Endothelial cell of umbilical vein (primary cell): Measurements from ENCODE around the gene CCDC9B. TPM values are rescaled to one million over a fixed set of nuclear protein-coding genes. Genes with fewer than 3 reads are reported as not detected.

Experiments
- BruUV-seq: library from RNA; stranded (reverse); fragments of 400-500 nt; replicated peaks from 2 replicates; lab custom pipeline; 2021; lab: Mats Ljungman, UMichigan
- CTCF ChIA-PET: fragments of 300-600, 350-600 bp; sonication (Branson Sonifier 250); formaldehyde crosslinking; loops from one replicate; lab custom pipeline; 2021; ENCODE audit warnings: antibody characterized with exemption, inconsistent platforms; lab: Charles Lee
- POLR2A ChIA-PET: fragments of 300-600, 350-600 bp; sonication (Branson Sonifier 250); formaldehyde crosslinking; loops from one replicate; lab custom pipeline; 2021; ENCODE audit warnings: antibody characterized with exemption, inconsistent platforms; lab: Charles Lee
- DNase-seq: peaks from one replicate; pipeline ENCODE4 v3.0.0-alpha.2; 2011; ENCODE audit warnings: low read depth, low spot score
- FAIRE-seq: peaks from 2 replicates; lab custom pipeline; 2011; peaks lifted over from hg19 to GRCh38; lab: Jason Lieb, UNC
- H2AFZ ChIP-seq: 2 replicates; pipeline ENCODE4 v1.6.0; 2012; ENCODE audit warnings: low read depth, low read length, control low read depth, inconsistent platforms
- H3K27ac ChIP-seq: 2 replicates; pipeline ENCODE4 v1.5.1; 2011; ENCODE audit warnings: low read depth, mild to moderate bottlenecking, control low read depth, low read length, moderate library complexity; ENCODE audit not compliant: insufficient read depth
- H3K27me3 ChIP-seq, 2 experiments: 2 replicates each; pipeline versions ENCODE4 v1.6.0 to v1.6.1; 2011; ENCODE audit warnings: low read length in 2 of 2, mixed read lengths in 1 of 2; ENCODE audit not compliant: control insufficient read depth in 2 of 2, insufficient read depth in 2 of 2
- H3K36me3 ChIP-seq, 2 experiments: 2 replicates in 1 of 2; 3 replicates in 1 of 2; pipeline ENCODE4 v1.5.1; 2011; ENCODE audit warnings: low read length in 2 of 2, mild to moderate bottlenecking in 1 of 2, moderate library complexity in 1 of 2; ENCODE audit not compliant: control insufficient read depth in 2 of 2, insufficient read depth in 2 of 2; ENCODE audit errors: extremely low read depth in 1 of 2
- H3K4me1 ChIP-seq: 3 replicates; pipeline ENCODE4 v1.5.1; 2011; ENCODE audit warnings: mild to moderate bottlenecking, low read length; ENCODE audit not compliant: control insufficient read depth, insufficient read depth; ENCODE audit errors: extremely low read depth
- H3K4me2 ChIP-seq: 2 replicates; pipeline ENCODE4 v1.6.1; 2011; ENCODE audit warnings: low read length, control low read depth, mixed read lengths; ENCODE audit not compliant: insufficient read depth
- H3K4me3 ChIP-seq, 3 experiments: fragments of 200-600 bp in 1 of 3; sonication (generic), shearing (Covaris generic) in 1 of 3; replicated peaks in 1 of 3; 2 replicates each; pipeline ENCODE4 v1.5.1; 2011 to 2016; ENCODE audit warnings: control low read depth in 3 of 3, low read length in 3 of 3, mild to moderate bottlenecking in 2 of 3, inconsistent platforms in 1 of 3, low read depth in 1 of 3, moderate library complexity in 1 of 3; ENCODE audit not compliant: insufficient read depth in 1 of 3
- H3K79me2 ChIP-seq: 2 replicates; pipeline ENCODE4 v1.6.0; 2012; ENCODE audit warnings: low read length, inconsistent platforms; ENCODE audit not compliant: control insufficient read depth, insufficient read depth
- H3K9ac ChIP-seq: replicated peaks from 2 replicates; pipeline ENCODE3; 2011; ENCODE audit warnings: low read length, control low read depth; ENCODE audit not compliant: insufficient read depth; ENCODE audit errors: extremely low read depth
- H3K9me1 ChIP-seq: replicated peaks from 3 replicates; pipeline ENCODE4 v1.6.0; 2011; ENCODE audit warnings: mild to moderate bottlenecking, low read length; ENCODE audit not compliant: control insufficient read depth, insufficient read depth; ENCODE audit errors: extremely low read depth
- H3K9me3 ChIP-seq: replicated peaks from 2 replicates; pipeline ENCODE4 v1.5.1; 2012; ENCODE audit warnings: low read length, inconsistent platforms; ENCODE audit not compliant: control insufficient read depth, insufficient read depth
- H4K20me1 ChIP-seq: replicated peaks from 2 replicates; pipeline ENCODE3; 2011; ENCODE audit warnings: mild to moderate bottlenecking, low read length; ENCODE audit not compliant: control insufficient read depth, insufficient read depth; ENCODE audit errors: extremely low read depth
- CTCF ChIP-seq, 2 donors: IDR thresholded peaks; 1 replicate in 1 of 2; 2 replicates in 1 of 2; pipeline ENCODE4 v1.5.1; 2011; ENCODE audit warnings: low read length in 2 of 2, mild to moderate bottlenecking in 2 of 2, moderate library complexity in 2 of 2, control low read depth in 1 of 2, inconsistent platforms in 1 of 2, low read depth in 1 of 2; ENCODE audit not compliant: insufficient read depth in 1 of 2; ENCODE audit errors: extremely low read depth in 1 of 2
- EZH2 ChIP-seq: IDR thresholded peaks from 2 replicates; pipeline ENCODE4 v1.6.1; 2012; ENCODE audit warnings: borderline replicate concordance, low read depth, mild to moderate bottlenecking, moderate library complexity, low read length, inconsistent platforms; ENCODE audit not compliant: severe bottlenecking
- FOS ChIP-seq: IDR thresholded peaks from 2 replicates; pipeline ENCODE4 v1.6.1; 2011; ENCODE audit warnings: mild to moderate bottlenecking, low read length, moderate library complexity, borderline replicate concordance; ENCODE audit not compliant: insufficient read depth
- GATA2 ChIP-seq: IDR thresholded peaks from 2 replicates; pipeline ENCODE4 v1.7.0; 2011; ENCODE audit warnings: low read depth, mild to moderate bottlenecking, moderate library complexity, mixed read lengths, low read length; ENCODE audit not compliant: insufficient read length, insufficient read depth
- JUN ChIP-seq: IDR thresholded peaks from 2 replicates; pipeline ENCODE4 v1.6.1; 2011; ENCODE audit warnings: borderline replicate concordance, low read depth; ENCODE audit not compliant: insufficient read length, insufficient read depth
- MAX ChIP-seq: IDR thresholded peaks from 2 replicates; pipeline ENCODE4 v1.6.1; 2011; ENCODE audit not compliant: insufficient read depth, insufficient read length
- MYC ChIP-seq: IDR thresholded peaks from one replicate; pipeline ENCODE4 v1.6.1; 2011; ENCODE audit warnings: mild to moderate bottlenecking, low read depth, low read length
- POLR2A ChIP-seq: IDR thresholded peaks from 2 replicates; pipeline ENCODE4 v1.6.1; 2012; ENCODE audit warnings: low read depth, mild to moderate bottlenecking, control low read depth, low read length
- POLR2AphosphoS5 ChIP-seq: IDR thresholded peaks from 2 replicates; pipeline ENCODE4 v1.6.1; 2012; ENCODE audit warnings: low read depth, mild to moderate bottlenecking, control low read depth, low read length, moderate library complexity; ENCODE audit not compliant: insufficient read depth
- dilution Hi-C: fragments of 300-500 bp; cut with MboI; formaldehyde crosslinking; loops from one replicate; pipeline ENCODE4 v1.15.0; 2019; ENCODE audit warnings: low sequenced_read_pairs; ENCODE audit not compliant: extremely low pct_ligation_motif_present
- intact Hi-C: fragments of 100-400 bp; cut with micrococcal nuclease; formaldehyde crosslinking; loops from one replicate; pipeline ENCODE4 v1.10.0; 2022
- polyA plus RNA-seq, 4 experiments: library from polyadenylated mRNA; depleted of rRNA in 3 of 4; stranded (reverse) in 3 of 4; unstranded in 1 of 4; fragments of >200 nt; gene quantifications; 2 replicates each; pipeline versions ENCODE4 v1.2.1 to v1.2.3, GENCODE V29; 2011 to 2012; ENCODE audit warnings: missing spikeins in 1 of 4
- total RNA-seq: library from RNA; stranded (reverse); gene quantifications from 2 replicates; pipeline ENCODE4 v1.2.3, GENCODE V29; 2021

Gene CCDC9B
- total and polyA plus RNA-seq, 2 donors (not counting 3 experiments of a cell fraction or from before 2014, with no cell fraction given), result 7.6 to 46.0 TPM

- ChIA-PET POLR2A (no interaction called here), CTCF (interaction anchor here (1.6 kb wide), 1 partner anchor 10 kb away, joined by 13 read pairs; the partner anchor contains the start of gene DISP2)
- Histone ChIP-seq H3K9me3 (no peaks in the 10 kb centered on the region), H4K20me1 (no peaks in the 10 kb centered on the region), H3K4me1 (peaks cover 24% of the 10 kb centered on the region), H3K4me3 (no peak overlapping the region), H3K27me3 (peaks cover 0 to 2% of the 10 kb centered on the region in 2 experiments), H3K27ac (no peak overlapping the region), H3K79me2 (no peaks in the 10 kb centered on the region), H3K4me2 (no peak overlapping the region), H2AFZ (no peak overlapping the region), H3K9me1 (no peaks in the 10 kb centered on the region), H3K36me3 (no peaks in the 10 kb centered on the region), H3K9ac (no peak overlapping the region)
- no TSS peak for BruUV-seq
- TF ChIP-seq GATA2 (no peak), FOS (no peak), POLR2AphosphoS5 (no peak), EZH2 (no peak), MYC (no peak), MAX (no peak), POLR2A (no peak), CTCF (IDR thresholded peaks at IDR 0.05; ENCODE audit: extremely low read depth in 1 of 2, insufficient read depth in 1 of 2, low read depth in 1 of 2, low read length in 2 of 2) (no peak), JUN (no peak)
- dilution Hi-C loops (no loop called here), intact Hi-C loops (no loop called here)
- FAIRE-seq (no peak), DNase-seq (no peak)
Measured at GRCh38 chr15:40346579-40347558, 6.1 kb upstream of the CCDC9B start.
